Astrocyte (in vitro differentiated cells and primary cell): ENCODE measurements around the gene SORL1. TPM values are rescaled to one million over a fixed set of nuclear protein-coding genes. Genes with fewer than 3 reads are reported as not detected.

Experiments used
- DNase-seq: peaks from one replicate; pipeline ENCODE4 v3.0.0-alpha.2; 2010; ENCODE audit warnings: low read depth
- FAIRE-seq: peaks from 2 replicates; lab custom pipeline; 2011; peaks lifted over from hg19 to GRCh38; lab: Jason Lieb, UNC
- H2AFZ ChIP-seq: 2 replicates; pipeline ENCODE4 v1.6.0; 2012; ENCODE audit warnings: low read depth, low read length, inconsistent platforms
- H3K27ac ChIP-seq: 2 replicates; pipeline ENCODE4 v1.5.1; 2011; ENCODE audit warnings: low read depth, low read length, inconsistent platforms
- H3K27me3 ChIP-seq: 2 replicates; pipeline ENCODE4 v1.6.0; 2011; ENCODE audit warnings: low read length, inconsistent platforms; ENCODE audit not compliant: insufficient read depth
- H3K36me3 ChIP-seq: 2 replicates; pipeline ENCODE4 v1.5.1; 2011; ENCODE audit warnings: low read length, inconsistent platforms; ENCODE audit not compliant: insufficient read depth
- H3K4me1 ChIP-seq: 2 replicates; pipeline ENCODE4 v1.5.1; 2011; ENCODE audit warnings: low read length, inconsistent platforms; ENCODE audit not compliant: insufficient read depth
- H3K4me2 ChIP-seq: 2 replicates; pipeline ENCODE4 v1.6.0; 2012; ENCODE audit warnings: low read length, inconsistent platforms
- H3K4me3 ChIP-seq: 2 replicates; pipeline ENCODE4 v1.5.1; 2011; ENCODE audit warnings: low read depth, mild to moderate bottlenecking, low read length, inconsistent platforms; ENCODE audit not compliant: insufficient read depth
- H3K79me2 ChIP-seq: 2 replicates; pipeline ENCODE4 v1.6.0; 2012; ENCODE audit warnings: mild to moderate bottlenecking, low read length, inconsistent platforms; ENCODE audit not compliant: insufficient read depth
- H3K9ac ChIP-seq: 2 replicates; pipeline ENCODE4 v1.6.0; 2012; ENCODE audit warnings: mild to moderate bottlenecking, low read length, inconsistent platforms
- H3K9me3 ChIP-seq: 2 replicates; pipeline ENCODE4 v1.5.1; 2012; ENCODE audit warnings: low read depth, mild to moderate bottlenecking, low read length, inconsistent platforms; ENCODE audit not compliant: insufficient read depth
- H4K20me1 ChIP-seq: 2 replicates; pipeline ENCODE4 v1.6.0; 2012; ENCODE audit warnings: low read length, inconsistent platforms; ENCODE audit not compliant: insufficient read depth
- H3K27ac Mint-ChIP-seq: one replicate; pipeline ENCODE4 v1.8.0; 2021; ENCODE audit warnings: mild to moderate bottlenecking, mixed read lengths; ENCODE audit not compliant: unreplicated experiment
- H3K27me3 Mint-ChIP-seq: one replicate; pipeline ENCODE4 v1.8.0; 2021; ENCODE audit warnings: low read depth, mixed read lengths; ENCODE audit not compliant: unreplicated experiment
- H3K36me3 Mint-ChIP-seq: one replicate; pipeline ENCODE4 v1.8.0; 2021; ENCODE audit warnings: low read depth, mixed read lengths; ENCODE audit not compliant: unreplicated experiment
- H3K4me1 Mint-ChIP-seq: one replicate; pipeline ENCODE4 v1.8.0; 2021; ENCODE audit warnings: low read depth, mixed read lengths; ENCODE audit not compliant: unreplicated experiment
- H3K4me3 Mint-ChIP-seq: one replicate; pipeline ENCODE4 v1.8.0; 2021; ENCODE audit warnings: mild to moderate bottlenecking, moderate library complexity, mixed read lengths; ENCODE audit not compliant: unreplicated experiment
- H3K9me3 Mint-ChIP-seq: one replicate; pipeline ENCODE4 v1.8.0; 2021; ENCODE audit warnings: mild to moderate bottlenecking, mixed read lengths; ENCODE audit not compliant: unreplicated experiment
- CTCF ChIP-seq: IDR thresholded peaks from 2 replicates; pipeline ENCODE4 v1.5.1; 2011; ENCODE audit warnings: low read depth, mild to moderate bottlenecking, inconsistent platforms, low read length, moderate library complexity; ENCODE audit not compliant: insufficient read depth
- EZH2 ChIP-seq: IDR thresholded peaks from 2 replicates; pipeline ENCODE4 v1.6.1; 2012; ENCODE audit warnings: mild to moderate bottlenecking, low read length, inconsistent platforms; ENCODE audit not compliant: insufficient read depth
- total RNA-seq: library from RNA; stranded (reverse); gene quantifications from 2 replicates; pipeline ENCODE4 v1.2.1, GENCODE V29; 2021

SORL1 gene
- total RNA-seq, 1 donor from 2014 or later = 4.1 TPM

GRCh38 chr11:121448431-121448941 lies 3.6 kb upstream of the SORL1 start:
- no peaks in the 10 kb centered on the region for H3K79me2 ChIP-seq
- no peak overlapping the region for H3K4me2 ChIP-seq
- no peaks in the 10 kb centered on the region for H4K20me1 ChIP-seq
- Mint-ChIP-seq H3K4me1 (peaks cover 3% of the 10 kb centered on the region), H3K27me3 (peaks cover 21% of the 10 kb centered on the region), H3K4me3 (no peak overlapping the region), H3K36me3 (no peaks in the 10 kb centered on the region), H3K27ac (no peak overlapping the region), H3K9me3 (no peaks in the 10 kb centered on the region)
- peaks cover 37% of the 10 kb centered on the region for H3K27me3 ChIP-seq
- no peak overlapping the region for H2AFZ ChIP-seq
- no peak overlapping the region for H3K4me3 ChIP-seq
- H3K9ac ChIP-seq = no peak overlapping the region
- FAIRE-seq (no peak), DNase-seq (no peak)
- peaks cover 9% of the 10 kb centered on the region for H3K4me1 ChIP-seq
- H3K27ac ChIP-seq = no peak overlapping the region
- no peaks in the 10 kb centered on the region for H3K9me3 ChIP-seq
- no peaks in the 10 kb centered on the region for H3K36me3 ChIP-seq
- TF ChIP-seq CTCF (no peak), EZH2 (no peak)

GRCh38 chr11:121449123-121449522 lies 3.0 kb upstream of the SORL1 start:
- Histone ChIP-seq H3K27ac (no peak overlapping the region), H3K36me3 (no peaks in the 10 kb centered on the region), H3K4me3 (no peak overlapping the region), H3K4me1 (peaks cover 9% of the 10 kb centered on the region), H3K27me3 (peaks cover 39% of the 10 kb centered on the region), H3K9ac (no peak overlapping the region), H4K20me1 (no peaks in the 10 kb centered on the region), H2AFZ (no peak overlapping the region), H3K79me2 (no peaks in the 10 kb centered on the region), H3K9me3 (no peaks in the 10 kb centered on the region), H3K4me2 (no peak overlapping the region)
- H3K27ac Mint-ChIP-seq = no peak overlapping the region
- no peak for TF ChIP-seq EZH2
- TF ChIP-seq CTCF = no peak
- peaks cover 3% of the 10 kb centered on the region for H3K4me1 Mint-ChIP-seq
- DNase-seq = no peak
- no peaks in the 10 kb centered on the region for H3K9me3 Mint-ChIP-seq
- no peaks in the 10 kb centered on the region for H3K36me3 Mint-ChIP-seq
- FAIRE-seq = no peak
- H3K27me3 Mint-ChIP-seq = peaks cover 23% of the 10 kb centered on the region
- H3K4me3 Mint-ChIP-seq = no peak overlapping the region

- H3K36me3 ChIP-seq = no peaks in the 10 kb centered on the region
- peaks cover 3% of the 10 kb centered on the region for H3K4me1 Mint-ChIP-seq
- H3K4me2 ChIP-seq = no peak overlapping the region
- no peaks in the 10 kb centered on the region for H4K20me1 ChIP-seq
- no peak overlapping the region for H3K27ac ChIP-seq
- peaks cover 9% of the 10 kb centered on the region for H3K4me1 ChIP-seq
- H3K27me3 ChIP-seq = peaks cover 39% of the 10 kb centered on the region
- no peaks in the 10 kb centered on the region for H3K9me3 ChIP-seq
- no peaks in the 10 kb centered on the region for H3K36me3 Mint-ChIP-seq
- H2AFZ ChIP-seq = no peak overlapping the region
- DNase-seq = no peak
- H3K4me3 Mint-ChIP-seq = no peak overlapping the region
- no peaks in the 10 kb centered on the region for H3K79me2 ChIP-seq
- TF ChIP-seq CTCF = no peak
- no peak for TF ChIP-seq EZH2
- no peak overlapping the region for H3K27ac Mint-ChIP-seq
- no peak for FAIRE-seq
- H3K9me3 Mint-ChIP-seq = no peaks in the 10 kb centered on the region
- no peak overlapping the region for H3K9ac ChIP-seq
- no peak overlapping the region for H3K4me3 ChIP-seq
- H3K27me3 Mint-ChIP-seq = peaks cover 23% of the 10 kb centered on the region
Measured at GRCh38 chr11:121449626-121450025, 2.5 kb upstream of the SORL1 start.
